ENCODE measurements around the gene BCL11A. TPM values are rescaled to one million over a fixed set of nuclear protein-coding genes. Genes with fewer than 3 reads are reported as not detected.
"Not testable (repeated sequence)": the region's sequence is repeated elsewhere in the genome, so short reads cannot be mapped to it uniquely, and the experiment has no call there.

The BCL11A gene
- total RNA-seq, 2 experiments from 2014 or later: 0.45 to 0.54 TPM

GRCh38 chr2:60423505-60423904 is 129.9 kb downstream of the BCL11A start:
- H3K27me3 Mint-ChIP-seq: no peaks in the 10 kb centered on the region
- H3K27ac Mint-ChIP-seq: no peak overlapping the region
- no peak for TF ChIP-seq CTCF (IDR thresholded peaks at IDR 0.05)
- H3K4me1 Mint-ChIP-seq (ENCODE audit: low read depth): no peaks in the 10 kb centered on the region
- intact Hi-C loops (cut with micrococcal nuclease): no loop called here
- no peaks in the 10 kb centered on the region for H3K9me3 Mint-ChIP-seq
- no peak for DNase-seq
- ChIA-PET CTCF (no interaction called here), POLR2A (no interaction called here)
- H3K36me3 Mint-ChIP-seq (ENCODE audit: low read depth): no peaks in the 10 kb centered on the region
- no peak for ATAC-seq
- H3K4me3 Mint-ChIP-seq: no peak overlapping the region

GRCh38 chr2:60422826-60423483 is 130.5 kb downstream of the BCL11A start:
- Mint-ChIP-seq H3K4me1 (ENCODE audit: low read depth) (no peaks in the 10 kb centered on the region), H3K9me3 (no peaks in the 10 kb centered on the region), H3K27me3 (no peaks in the 10 kb centered on the region), H3K27ac (no peak overlapping the region), H3K36me3 (ENCODE audit: low read depth) (no peaks in the 10 kb centered on the region), H3K4me3 (no peak overlapping the region)
- intact Hi-C loops (cut with micrococcal nuclease): no loop called here
- ChIA-PET POLR2A (no interaction called here), CTCF (no interaction called here)
- TF ChIP-seq CTCF (IDR thresholded peaks at IDR 0.05): no peak
- no peak for DNase-seq
- ATAC-seq: no peak

- not testable (repeated sequence) for H3K4me1 Mint-ChIP-seq (ENCODE audit: low read depth)
Observed at GRCh38 chr2:60417210-60417609, 136.2 kb downstream of the BCL11A start.

GRCh38 chr2:60416221-60417008 is 137.0 kb downstream of the BCL11A start:
- H3K4me3 Mint-ChIP-seq: no peak overlapping the region
- no peaks in the 10 kb centered on the region for H3K4me1 Mint-ChIP-seq (ENCODE audit: low read depth)
- CTCF ChIA-PET: no interaction called here
- TF ChIP-seq CTCF (IDR thresholded peaks at IDR 0.05): no peak
- no peaks in the 10 kb centered on the region for H3K27me3 Mint-ChIP-seq
- no peaks in the 10 kb centered on the region for H3K36me3 Mint-ChIP-seq (ENCODE audit: low read depth)
- DNase-seq (no peak), ATAC-seq (no peak)
- H3K27ac Mint-ChIP-seq: no peak overlapping the region
- intact Hi-C loops (cut with micrococcal nuclease): no loop called here
- POLR2A ChIA-PET: no interaction called here
- H3K9me3 Mint-ChIP-seq: no peaks in the 10 kb centered on the region

More at GRCh38 chr2:60417210-60417609, 136.2 kb downstream of the BCL11A start:
- intact Hi-C loops (cut with micrococcal nuclease); H3K27me3 Mint-ChIP-seq; H3K36me3 Mint-ChIP-seq (ENCODE audit: low read depth); H3K27ac Mint-ChIP-seq; DNase-seq; CTCF ChIA-PET; ATAC-seq; POLR2A ChIA-PET; H3K4me3 Mint-ChIP-seq; H3K9me3 Mint-ChIP-seq: not testable (repeated sequence)

GRCh38 chr2:60415814-60416213 is 137.6 kb downstream of the BCL11A start:
- no peaks in the 10 kb centered on the region for H3K36me3 Mint-ChIP-seq (ENCODE audit: low read depth)
- no peak overlapping the region for H3K4me3 Mint-ChIP-seq
- CTCF ChIA-PET: no interaction called here
- intact Hi-C loops (cut with micrococcal nuclease): no loop called here
- no peak for ATAC-seq
- no peaks in the 10 kb centered on the region for H3K9me3 Mint-ChIP-seq
- POLR2A ChIA-PET: no interaction called here
- H3K27me3 Mint-ChIP-seq: no peaks in the 10 kb centered on the region
- no peaks in the 10 kb centered on the region for H3K4me1 Mint-ChIP-seq (ENCODE audit: low read depth)
- no peak overlapping the region for H3K27ac Mint-ChIP-seq
- DNase-seq: no peak
- no peak for TF ChIP-seq CTCF (IDR thresholded peaks at IDR 0.05)
